SU-DHL-6 (cell line): ENCODE data around the gene GNAI1.

Source experiments
- EZH2phosphoT487 ChIP-seq: fragments of 200-600 bp; sonication (generic), shearing (Covaris generic); conservative IDR thresholded peaks from 2 replicates; pipeline ENCODE4 v1.6.1; 2018; ENCODE audit warnings: mild to moderate bottlenecking, antibody characterized with exemption, low read length, moderate library complexity, mixed read lengths
- TF ChIP-seq, protein P1 (sequence below): fragments of 200-600 bp; sonication (generic); IDR thresholded peaks from one replicate; pipeline ENCODE4 v1.5.1; 2017; ENCODE audit warnings: antibody characterized with exemption, mild to moderate bottlenecking, low read length, moderate library complexity; ENCODE audit not compliant: insufficient read depth, poor library complexity, severe bottlenecking

- TF ChIP-seq, protein P1, sequence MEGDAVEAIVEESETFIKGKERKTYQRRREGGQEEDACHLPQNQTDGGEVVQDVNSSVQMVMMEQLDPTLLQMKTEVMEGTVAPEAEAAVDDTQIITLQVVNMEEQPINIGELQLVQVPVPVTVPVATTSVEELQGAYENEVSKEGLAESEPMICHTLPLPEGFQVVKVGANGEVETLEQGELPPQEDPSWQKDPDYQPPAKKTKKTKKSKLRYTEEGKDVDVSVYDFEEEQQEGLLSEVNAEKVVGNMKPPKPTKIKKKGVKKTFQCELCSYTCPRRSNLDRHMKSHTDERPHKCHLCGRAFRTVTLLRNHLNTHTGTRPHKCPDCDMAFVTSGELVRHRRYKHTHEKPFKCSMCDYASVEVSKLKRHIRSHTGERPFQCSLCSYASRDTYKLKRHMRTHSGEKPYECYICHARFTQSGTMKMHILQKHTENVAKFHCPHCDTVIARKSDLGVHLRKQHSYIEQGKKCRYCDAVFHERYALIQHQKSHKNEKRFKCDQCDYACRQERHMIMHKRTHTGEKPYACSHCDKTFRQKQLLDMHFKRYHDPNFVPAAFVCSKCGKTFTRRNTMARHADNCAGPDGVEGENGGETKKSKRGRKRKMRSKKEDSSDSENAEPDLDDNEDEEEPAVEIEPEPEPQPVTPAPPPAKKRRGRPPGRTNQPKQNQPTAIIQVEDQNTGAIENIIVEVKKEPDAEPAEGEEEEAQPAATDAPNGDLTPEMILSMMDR: no peak
- TF ChIP-seq EZH2phosphoT487: no peak
Observed at GRCh38 chr7:80159802-80160201, 25.2 kb downstream of the GNAI1 start.
